ENCODE data around the gene TEX44.
A peak's percentile ranks its signal among the peaks of the same experiment; 100 is the strongest.
"Not testable (repeated sequence)": the region's sequence is repeated elsewhere in the genome, so short reads cannot be mapped to it uniquely, and the experiment has no call there.

The TEX44 gene

DNA sequence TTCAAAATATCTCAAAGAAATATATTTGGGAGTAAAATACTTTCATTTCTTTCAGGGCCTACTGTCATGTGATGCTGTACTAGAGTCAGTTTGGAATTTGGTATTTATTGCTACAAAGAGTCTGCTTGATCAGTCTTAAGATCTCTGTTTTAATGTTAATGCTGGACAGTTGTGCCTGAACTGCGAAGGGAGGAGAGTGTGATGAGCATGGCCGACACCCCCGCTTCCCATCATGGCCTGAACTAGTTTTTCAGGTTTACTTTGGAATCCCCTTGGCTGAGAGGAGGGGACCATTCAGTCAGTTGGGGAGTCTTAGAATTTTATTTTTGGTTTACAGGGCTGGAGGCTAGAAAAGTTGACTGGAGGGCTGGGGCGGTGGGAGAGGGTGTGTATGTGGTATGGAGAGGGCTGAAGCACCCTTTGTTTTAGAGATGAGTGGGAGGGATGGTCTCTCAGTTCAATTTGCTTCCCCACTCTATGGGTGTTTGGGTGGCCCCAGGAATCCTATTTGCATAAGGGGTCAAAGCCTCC lies 20.9 kb upstream of the TEX44 start:
- DNase-seq = no peak

DNA sequence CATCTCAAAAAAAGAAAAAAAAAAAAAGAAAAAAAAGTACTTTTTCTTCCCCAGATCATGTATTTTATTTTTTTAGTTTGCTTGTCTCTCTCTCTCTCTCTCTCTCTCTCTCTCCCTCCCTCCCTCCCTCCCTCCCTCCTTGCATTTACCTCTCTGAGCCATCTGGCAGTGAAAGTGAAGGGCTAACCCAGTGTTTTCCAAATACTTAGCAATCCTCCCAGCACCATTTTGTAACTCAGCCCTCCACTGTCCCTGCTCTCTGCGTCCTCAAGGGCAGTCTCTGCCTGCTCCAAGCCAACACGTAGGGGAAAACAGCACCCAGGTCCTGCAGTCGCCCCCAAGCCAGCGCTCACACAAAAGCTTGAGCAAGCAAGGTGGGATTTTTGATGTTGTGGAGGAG lies 19.6 kb upstream of the TEX44 start:
- DNase-seq = no peak

GRCh38 chr2:231573698-231574421 lies 18.8 kb upstream of the TEX44 start:
- DNase-seq = no peak

- DNase-seq = no peak
Observed at GRCh38 chr2:231575612-231576256, 16.9 kb upstream of the TEX44 start.

DNA sequence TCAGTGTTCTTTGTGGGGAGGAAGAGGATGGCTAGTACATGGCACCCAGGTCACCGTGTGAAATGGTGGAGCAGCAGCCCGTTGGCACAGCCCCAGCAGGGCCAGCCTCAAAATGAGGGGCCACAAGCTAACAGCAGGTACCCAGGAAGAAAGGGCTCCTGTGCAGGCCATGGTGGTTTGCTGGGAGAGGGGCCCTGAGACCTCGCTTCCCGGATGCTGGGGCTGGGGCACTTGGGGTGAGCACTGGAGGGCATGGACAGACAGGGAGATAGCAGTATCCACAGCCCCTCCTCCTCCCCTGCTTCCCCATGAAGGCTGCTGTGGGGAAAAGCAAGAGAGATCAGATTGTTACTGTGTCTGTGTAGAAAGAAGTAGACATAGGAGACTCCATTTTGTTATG lies 16.2 kb upstream of the TEX44 start:
- no peak for DNase-seq

GRCh38 chr2:231578655-231579054 lies 14.0 kb upstream of the TEX44 start:
- DNase-seq = not testable (repeated sequence)

DNA sequence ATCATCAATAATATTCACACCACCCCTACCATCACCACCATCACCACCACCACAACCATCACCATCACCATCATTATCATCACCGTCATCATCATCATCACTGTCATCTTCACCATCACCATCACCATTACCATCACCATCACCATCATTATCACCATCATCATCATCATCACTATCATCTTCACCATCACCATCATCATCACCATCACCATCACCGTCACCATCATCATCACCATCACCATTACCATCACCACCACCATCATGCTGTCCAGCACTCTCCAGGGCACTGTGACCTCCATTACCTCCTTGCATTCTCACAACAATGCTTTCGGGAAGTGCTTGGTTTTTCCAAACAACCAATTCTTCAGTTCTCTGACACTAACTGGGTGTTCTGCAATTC lies 13.1 kb upstream of the TEX44 start:
- no peak for DNase-seq

GRCh38 chr2:231581328-231581727 lies 11.3 kb upstream of the TEX44 start:
- DNase-seq = no peak

- DNase-seq = no peak
Observed at GRCh38 chr2:231583982-231584381, 8.7 kb upstream of the TEX44 start.

- DNase-seq = not testable (repeated sequence)
Observed at GRCh38 chr2:231587744-231588143, 4.9 kb upstream of the TEX44 start.

DNA sequence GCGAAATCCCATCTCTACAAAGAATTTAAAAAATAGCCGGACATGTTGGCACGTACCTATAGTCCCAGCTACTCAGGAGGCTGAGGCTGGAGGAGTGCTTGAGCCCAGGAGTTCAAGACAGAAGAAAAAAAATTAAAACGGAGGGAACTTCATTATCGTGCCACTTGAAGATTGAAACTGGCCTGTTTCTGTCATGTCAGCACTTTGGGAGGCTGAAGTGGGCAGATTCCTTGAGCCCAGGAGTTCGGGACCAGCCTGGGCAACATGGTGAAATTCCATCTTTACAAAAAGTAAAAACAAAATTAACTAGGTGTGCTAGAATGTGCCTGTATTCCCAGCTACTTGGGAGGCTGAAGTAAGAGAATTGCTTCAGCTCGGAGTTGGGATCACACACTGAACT lies 3.0 kb upstream of the TEX44 start:
- no peak for DNase-seq

DNA sequence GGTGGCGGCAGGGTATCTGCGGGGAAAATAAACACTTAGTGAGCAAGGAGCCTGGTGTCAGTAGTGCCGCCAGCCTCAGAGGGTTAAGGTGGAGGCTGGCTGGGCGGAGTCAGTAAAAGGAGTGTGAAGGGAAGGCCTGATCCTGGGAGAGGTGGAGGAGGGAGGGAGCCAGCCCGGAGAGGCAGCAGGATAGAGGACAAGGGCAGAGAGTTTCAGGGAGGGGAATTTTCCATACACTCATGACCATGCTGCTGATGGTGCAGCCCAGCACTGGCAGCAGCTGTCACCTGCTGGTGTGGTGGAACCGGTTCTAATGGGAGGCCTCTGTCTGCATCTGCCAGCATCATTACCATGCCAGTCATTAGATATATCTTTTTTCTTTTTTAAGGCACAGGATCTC lies 2.0 kb upstream of the TEX44 start:
- DNase-seq = no peak

DNA sequence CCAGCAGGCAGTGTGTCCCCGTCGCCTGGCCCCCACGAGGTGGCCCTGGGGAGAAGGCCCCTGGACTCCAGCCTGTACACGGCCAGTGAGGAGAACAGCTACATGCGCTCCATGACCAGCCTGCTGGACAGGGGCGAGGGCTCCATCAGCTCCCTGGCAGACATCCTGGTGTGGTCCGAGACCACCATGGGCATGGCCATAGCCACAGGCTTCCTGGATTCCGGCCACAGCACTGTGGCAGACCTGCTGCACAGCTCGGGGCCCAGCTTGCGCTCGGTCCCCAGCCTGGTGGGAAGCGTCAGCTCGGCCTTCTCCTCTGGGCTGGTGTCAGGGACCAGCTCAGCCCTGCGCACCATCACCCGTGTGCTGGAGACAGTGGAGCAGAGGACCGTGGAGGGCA lies 1.0 kb downstream of the TEX44 start:
- DNase-seq = no peak

DNA sequence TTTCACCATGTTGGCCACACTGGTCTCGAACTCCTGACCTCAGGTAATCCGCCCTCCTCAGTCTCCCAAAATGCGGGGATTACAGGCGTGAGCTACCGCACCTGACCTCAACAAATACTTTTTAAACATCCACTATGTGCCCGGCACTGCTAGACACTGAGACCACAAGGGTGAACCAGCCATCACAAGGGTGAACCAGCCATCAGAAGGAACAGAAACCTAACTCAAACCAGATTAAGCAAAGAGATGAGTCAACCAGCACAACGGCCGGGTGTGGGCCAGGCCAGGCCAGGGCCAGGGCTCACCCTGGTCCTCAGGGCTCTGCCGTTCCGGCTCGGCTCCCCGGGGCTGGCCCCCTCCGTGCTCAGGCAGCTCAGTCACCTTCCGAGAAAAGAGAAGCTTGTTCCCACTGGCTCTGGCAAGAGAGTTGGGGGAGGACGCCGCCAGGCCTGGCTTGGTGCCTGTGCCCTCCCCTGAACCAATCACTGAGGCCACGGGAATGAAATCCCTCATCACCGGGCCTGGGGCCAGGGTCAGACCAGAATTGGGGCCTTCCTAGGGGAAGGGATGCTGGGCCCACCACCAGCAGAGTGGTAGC lies 4.4 kb downstream of the TEX44 start:
- DNase-seq = no peak

GRCh38 chr2:231597627-231598026 lies 5.0 kb downstream of the TEX44 start:
- no peak for DNase-seq

DNA sequence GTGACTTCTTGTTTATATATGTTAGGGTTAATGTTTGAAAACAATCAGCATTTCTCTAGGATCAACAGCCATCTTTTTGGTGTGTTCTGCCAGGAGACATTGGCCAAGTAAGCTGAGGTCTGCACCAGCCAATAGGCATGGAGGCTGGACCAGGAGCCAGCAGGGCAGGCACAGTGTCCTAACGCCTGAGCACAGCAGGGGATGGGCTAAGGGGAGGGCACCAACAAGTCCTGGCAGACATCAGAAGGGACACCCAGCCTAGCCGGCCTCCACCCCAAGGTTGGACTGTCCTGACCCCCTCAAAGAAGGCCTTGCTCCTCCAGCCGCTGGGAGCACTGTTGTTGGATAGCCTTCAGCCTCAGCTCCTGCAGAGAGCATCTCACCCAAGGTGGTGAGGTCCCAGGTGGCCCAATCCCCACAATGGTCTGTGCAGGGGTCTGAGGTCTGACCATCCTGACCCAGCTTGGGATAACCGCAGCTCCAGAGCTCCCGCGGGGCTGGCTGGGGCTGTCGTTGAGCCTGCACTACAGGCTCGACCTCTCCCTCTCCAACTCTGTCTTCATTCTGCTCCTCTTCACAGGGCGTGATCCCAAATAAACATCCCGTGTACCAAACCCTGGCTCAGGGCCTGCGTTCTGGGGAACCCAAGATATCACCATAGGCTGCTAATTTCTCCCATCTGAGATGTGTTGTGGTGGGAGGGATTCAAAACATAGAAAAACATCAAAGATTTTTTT lies 8.1 kb downstream of the TEX44 start:
- no peak for DNase-seq

DNA sequence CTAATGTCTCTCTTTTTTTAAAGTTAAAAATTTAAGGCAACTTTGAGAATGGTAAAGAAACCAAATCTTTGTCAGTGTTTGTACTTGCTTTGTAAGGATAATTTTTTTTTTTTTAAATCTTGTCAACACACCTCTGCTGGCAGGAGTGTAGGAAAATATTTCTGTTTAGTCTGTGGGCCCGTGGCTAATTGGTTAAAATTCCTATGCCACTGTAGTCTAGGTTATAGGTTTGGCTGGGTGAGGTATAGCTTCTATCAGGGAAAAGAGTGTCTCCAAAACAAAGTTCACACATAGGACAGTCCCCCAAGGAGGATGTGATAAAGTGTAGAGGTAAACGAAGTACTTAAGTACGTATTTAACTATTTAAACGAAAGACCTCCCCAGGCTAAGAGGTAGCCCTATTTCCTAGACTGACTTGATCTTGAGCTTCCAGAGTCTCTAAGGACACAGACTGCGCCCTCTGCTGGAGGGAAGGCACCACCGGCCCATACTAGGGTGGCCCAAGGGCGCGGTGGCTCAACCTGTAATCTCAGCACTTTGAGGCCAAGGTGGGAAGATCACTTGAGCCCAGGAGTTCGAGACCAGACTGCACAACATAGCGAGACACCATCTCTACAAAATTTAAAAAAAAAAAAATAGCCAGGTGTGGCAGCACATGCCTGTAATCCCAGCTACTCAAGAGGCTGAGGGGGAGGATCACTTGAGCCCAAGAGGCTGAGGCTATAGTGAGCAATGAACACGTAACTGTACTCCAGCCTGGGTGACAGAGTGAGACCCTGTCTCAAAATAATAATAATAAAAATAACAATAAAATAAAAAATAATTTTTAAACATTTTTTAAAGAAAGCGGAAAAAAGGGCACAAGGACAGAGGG lies 8.9 kb downstream of the TEX44 start:
- peak; percentile 50 for DNase-seq

DNA sequence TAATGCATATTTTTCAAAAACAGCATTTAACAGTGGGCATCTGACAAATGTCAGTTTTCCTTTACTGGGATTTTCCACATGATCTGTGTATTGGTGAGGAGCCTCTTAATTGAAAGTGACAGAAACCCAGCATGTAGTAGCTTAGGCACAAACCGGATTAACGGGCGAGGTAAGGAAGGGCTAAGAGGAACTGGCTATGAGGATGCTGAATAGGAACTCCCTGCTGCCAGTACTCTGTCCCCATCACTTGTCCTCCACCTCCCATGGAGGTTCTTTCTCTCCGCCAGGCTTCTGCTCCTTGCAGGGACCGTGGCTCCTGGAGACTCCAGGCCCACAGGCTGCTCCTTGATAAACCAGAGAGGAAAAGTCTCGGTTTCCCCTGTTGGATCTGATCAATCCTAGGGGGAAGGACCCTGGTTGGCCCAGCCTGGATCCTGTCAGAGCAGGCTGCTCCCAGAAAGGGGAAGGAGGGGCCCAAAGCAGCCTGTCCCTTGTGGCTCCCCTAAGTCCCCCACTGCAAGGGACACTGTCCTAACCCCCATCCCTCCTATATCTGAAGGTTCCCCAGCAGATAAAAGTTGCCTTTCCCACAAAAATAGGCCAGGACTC lies 10.3 kb downstream of the TEX44 start:
- no peak for DNase-seq

DNA sequence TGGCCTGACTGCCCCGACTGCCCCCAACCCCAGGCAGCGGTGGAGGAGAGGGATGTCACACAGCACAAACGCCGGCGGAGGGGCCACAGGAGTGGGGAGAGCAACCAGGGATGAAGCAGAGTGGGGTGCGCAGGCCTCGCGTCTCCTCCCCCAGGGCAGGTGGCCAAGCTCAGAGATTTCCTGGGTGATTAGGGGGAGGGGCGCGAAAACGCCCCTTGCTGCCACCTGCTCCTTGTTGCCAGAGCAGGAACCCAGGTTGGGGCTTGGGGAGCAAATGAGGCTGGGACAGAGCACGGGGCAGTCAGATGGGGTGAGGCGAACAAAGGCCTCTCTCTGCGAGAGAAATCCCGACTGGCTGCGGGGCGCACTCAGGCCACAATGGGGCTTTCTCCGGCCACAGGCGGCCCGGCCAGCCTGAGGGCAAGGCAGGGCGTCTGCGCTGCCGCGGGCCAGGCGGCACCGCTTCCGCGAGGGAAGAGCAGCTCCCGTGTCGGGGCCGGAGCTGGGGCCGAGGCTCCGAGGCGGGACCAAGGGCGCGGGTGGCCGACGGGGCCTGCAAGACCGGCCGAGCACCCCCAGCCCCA lies 11.5 kb downstream of the TEX44 start:
- DNase-seq = no peak

- DNase-seq = no peak
Observed at GRCh38 chr2:231604685-231605606, 12.3 kb downstream of the TEX44 start.
